HepG2 (cell line): ENCODE measurements around the gene CYP2S1. TPM values are rescaled to one million over a fixed set of nuclear protein-coding genes. Genes with fewer than 3 reads are reported as not detected.

Experiments
- ATAC-seq: fragments of 200-7000 bp; cut with Tn5 transposase; 3 replicates; pipeline ENCODE4 v1.9.1; 2020; ENCODE audit warnings: mild to moderate bottlenecking, moderate library complexity
- BruUV-seq: library from RNA; stranded (reverse); fragments of 400-500 nt; replicated peaks from 2 replicates; lab custom pipeline; 2021; lab: Mats Ljungman, UMichigan
- CTCF ChIA-PET: fragments of 300-600 bp; formaldehyde crosslinking; extraction: SDS; loops from one replicate; lab custom pipeline; 2021; ENCODE audit warnings: low total read pairs, inconsistent platforms, low intra/inter-chr PET ratio; lab: Yijun Ruan, JAX
- POLR2A ChIA-PET: fragments of 350-600 bp; sonication (Branson Sonifier 250); formaldehyde crosslinking; loops from one replicate; lab custom pipeline; 2020; ENCODE audit warnings: antibody characterized with exemption, inconsistent platforms; lab: Yijun Ruan, JAX
- DNase-seq: peaks from one replicate; pipeline ENCODE4 v3.0.0-alpha.2; 2015; ENCODE audit warnings: low spot score
- FAIRE-seq: peaks from 3 replicates; lab custom pipeline; 2011; peaks lifted over from hg19 to GRCh38; lab: Jason Lieb, UNC
- H2AFZ ChIP-seq: one replicate; pipeline ENCODE4 v1.6.1; 2011; ENCODE audit warnings: low read length, inconsistent platforms
- H3K27ac ChIP-seq: fragments of 300-600 bp; 3 replicates; pipeline ENCODE4 v1.8.0; 2011; ENCODE audit warnings: mixed run types, mild to moderate bottlenecking, mixed read lengths, low read length, inconsistent platforms; ENCODE audit not compliant: insufficient read depth; ENCODE audit errors: extremely low read length
- H3K27me3 ChIP-seq, 2 experiments: fragments of 200-600 bp in 1 of 2; 2 replicates in 1 of 2; 3 replicates in 1 of 2; pipeline versions ENCODE4 v1.6.0 to v1.8.0; 2011; ENCODE audit warnings: low read length in 2 of 2, mild to moderate bottlenecking in 2 of 2, moderate library complexity in 2 of 2, inconsistent platforms in 1 of 2; ENCODE audit not compliant: insufficient read depth in 2 of 2, control insufficient read depth in 1 of 2
- H3K36me3 ChIP-seq, 2 experiments: fragments of 200-600 bp in 1 of 2; replicated peaks in 1 of 2; 2 replicates in 1 of 2; 3 replicates in 1 of 2; pipeline versions ENCODE4 v1.5.1 to v1.8.0; 2011; ENCODE audit warnings: low read length in 2 of 2, inconsistent platforms in 1 of 2; ENCODE audit not compliant: insufficient read depth in 2 of 2, control insufficient read depth in 1 of 2
- H3K4me1 ChIP-seq: 2 replicates; pipeline ENCODE4 v1.5.1; 2012; ENCODE audit warnings: low read length, inconsistent platforms; ENCODE audit not compliant: insufficient read depth
- H3K4me2 ChIP-seq: 2 replicates; pipeline ENCODE4 v1.6.0; 2011; ENCODE audit warnings: low read depth, low read length, inconsistent platforms
- H3K4me3 ChIP-seq, 3 experiments: fragments of 200-600 bp in 1 of 3; sonication (generic), shearing (Covaris generic) in 1 of 3; replicated peaks in 1 of 3; 2 replicates each; pipeline ENCODE4 v1.5.1; 2011 to 2016; ENCODE audit warnings: low read length in 3 of 3, inconsistent platforms in 2 of 3, low read depth in 2 of 3, mild to moderate bottlenecking in 2 of 3, control low read depth in 1 of 3, mixed read lengths in 1 of 3; ENCODE audit not compliant: insufficient read depth in 1 of 3
- H3K79me2 ChIP-seq: one replicate; pipeline ENCODE4 v1.6.1; 2011; ENCODE audit warnings: low read length, inconsistent platforms; ENCODE audit not compliant: insufficient read depth
- H3K9ac ChIP-seq: 2 replicates; pipeline ENCODE4 v1.6.0; 2011; ENCODE audit warnings: mild to moderate bottlenecking, low read depth, low read length, inconsistent platforms; ENCODE audit not compliant: insufficient read depth
- H3K9me3 ChIP-seq: 2 replicates; pipeline ENCODE4 v1.5.1; 2012; ENCODE audit warnings: mild to moderate bottlenecking, low read length
- H4K20me1 ChIP-seq: 2 replicates; pipeline ENCODE4 v1.6.0; 2011; ENCODE audit warnings: inconsistent platforms, mild to moderate bottlenecking, low read length, moderate library complexity; ENCODE audit not compliant: insufficient read depth
- E2F2 ChIP-seq: sonication (generic); formaldehyde crosslinking; IDR thresholded peaks from 2 replicates; pipeline ENCODE4 v1.4.0; 2020; ENCODE audit warnings: missing genetic modification reagents, borderline replicate concordance
- JUND ChIP-seq: sonication (generic); formaldehyde crosslinking; IDR thresholded peaks from 2 replicates; pipeline ENCODE4 v1.8.0; 2022; ENCODE audit warnings: mild to moderate bottlenecking, missing genetic modification reagents
- RCOR2 ChIP-seq: IDR thresholded peaks from 2 replicates; pipeline ENCODE4 v1.6.1; 2016; ENCODE audit warnings: missing biosample characterization, missing genetic modification reagents
- TOE1 ChIP-seq: sonication (generic); formaldehyde crosslinking; IDR thresholded peaks from 2 replicates; pipeline ENCODE4 v1.4.0; 2020; ENCODE audit warnings: mild to moderate bottlenecking, missing genetic modification reagents
- ZFP36L1 ChIP-seq: sonication (generic); formaldehyde crosslinking; IDR thresholded peaks from 2 replicates; pipeline ENCODE4 v1.8.0; 2022; ENCODE audit warnings: mild to moderate bottlenecking, missing genetic modification reagents, moderate library complexity
- ZMYM3 ChIP-seq: sonication (generic); formaldehyde crosslinking; IDR thresholded peaks from 2 replicates; pipeline ENCODE4 v1.5.1; 2020; ENCODE audit warnings: mild to moderate bottlenecking, missing genetic modification reagents
- WGBS: methylation state at CpG from one replicate; pipeline ENCODE4 v1.1.6; 2017; ENCODE audit warnings: low lambda C conversion rate; 5-methylcytosine and 5-hydroxymethylcytosine counted together
- in situ Hi-C: cut with HindIII; loops from 2 replicates; pipeline ENCODE4 v1.10.0; 2017; ENCODE audit warnings: low pct_unique_long_range_greater_than_20kb; ENCODE audit not compliant: extremely low pct_ligation_motif_present
- intact Hi-C: fragments of 100-400 bp; cut with micrococcal nuclease; formaldehyde crosslinking; loops from one replicate; pipeline ENCODE4 v1.10.0; 2022; ENCODE audit not compliant: unreplicated experiment
- polyA plus RNA-seq, 8 experiments: library from polyadenylated mRNA; depleted of rRNA in 3 of 8; stranded (reverse) in 7 of 8; unstranded in 1 of 8; fragments of >200 nt; fragmentation: Illumina TruSeq in 4 of 8; extraction: Trizol in 4 of 8; gene quantifications; 2 replicates each; pipeline versions ENCODE4 v1.2.1 to v1.2.3, GENCODE V29; 2011 to 2016; ENCODE audit warnings: low read depth in 4 of 8, missing spikeins in 1 of 8, mixed read lengths in 1 of 8; ENCODE audit not compliant: insufficient read depth in 1 of 8
- total RNA-seq, 5 experiments: library from RNA; depleted of rRNA; stranded (reverse); fragments of >200 nt; fragmentation: Illumina TruSeq; extraction: Trizol; gene quantifications; 2 replicates each; pipeline ENCODE4 v1.2.3, GENCODE V29; 2016; ENCODE audit warnings: low read depth in 1 of 5
- TF ChIP-seq, protein P1 (sequence below): sonication (generic); formaldehyde crosslinking; IDR thresholded peaks from 2 replicates; pipeline ENCODE4 v1.4.0; 2020; ENCODE audit warnings: missing genetic modification reagents

CYP2S1 gene
- total and polyA plus RNA-seq, 2 of the 13 experiments (the other 11 are each of a cell fraction or from before 2014, with no cell fraction given): 0.09 to 2.1 TPM

GRCh38 chr19:41239961-41240574 lies 47.0 kb downstream of the CYP2S1 start:
- no peak overlapping the region for H3K27ac ChIP-seq
- intact Hi-C loops (no loop called here), in situ Hi-C loops (no loop called here)
- no peaks in the 10 kb centered on the region for H3K27me3 ChIP-seq
- H2AFZ ChIP-seq: no peak overlapping the region
- 87% methylated on average over 2 of the region's 2 CpGs for WGBS
- no peaks in the 10 kb centered on the region for H4K20me1 ChIP-seq
- H3K9ac ChIP-seq: no peak overlapping the region
- no peaks in the 10 kb centered on the region for H3K79me2 ChIP-seq
- CTCF ChIA-PET: no interaction called here
- H3K36me3 ChIP-seq: no peaks in the 10 kb centered on the region
- H3K4me1 ChIP-seq: no peaks in the 10 kb centered on the region
- H3K4me3 ChIP-seq: no peak overlapping the region
- POLR2A ChIA-PET: no interaction called here
- DNase-seq (no peak), ATAC-seq (no peak), FAIRE-seq (no peak)
- no TSS peak for BruUV-seq
- TF ChIP-seq ZMYM3 (CRISPR knock-in tag) (no peak), E2F2 (CRISPR knock-in tag) (no peak), RCOR2 (CRISPR knock-in tag) (no peak), JUND (CRISPR knock-in tag) (no peak), ZFP36L1 (no peak), TOE1 (CRISPR knock-in tag) (no peak)
- no peaks in the 10 kb centered on the region for H3K9me3 ChIP-seq
- no peak overlapping the region for H3K4me2 ChIP-seq

- Histone ChIP-seq H3K27me3 (no peaks in the 10 kb centered on the region), H3K9me3 (no peaks in the 10 kb centered on the region), H3K27ac (no peak overlapping the region), H3K4me2 (no peak overlapping the region), H3K4me1 (no peaks in the 10 kb centered on the region), H4K20me1 (no peaks in the 10 kb centered on the region), H2AFZ (no peak overlapping the region), H3K79me2 (no peaks in the 10 kb centered on the region), H3K9ac (no peak overlapping the region), H3K4me3 (no peak overlapping the region), H3K36me3 (no peaks in the 10 kb centered on the region)
- ChIA-PET POLR2A (no interaction called here), CTCF (no interaction called here)
- no peak for ATAC-seq
- no TSS peak for BruUV-seq
- 82% methylated on average over 5 of the region's 5 CpGs for WGBS
- in situ Hi-C loops: no loop called here
- no peak for FAIRE-seq
- intact Hi-C loops: no loop called here
- DNase-seq: no peak
- TF ChIP-seq, protein P1, sequence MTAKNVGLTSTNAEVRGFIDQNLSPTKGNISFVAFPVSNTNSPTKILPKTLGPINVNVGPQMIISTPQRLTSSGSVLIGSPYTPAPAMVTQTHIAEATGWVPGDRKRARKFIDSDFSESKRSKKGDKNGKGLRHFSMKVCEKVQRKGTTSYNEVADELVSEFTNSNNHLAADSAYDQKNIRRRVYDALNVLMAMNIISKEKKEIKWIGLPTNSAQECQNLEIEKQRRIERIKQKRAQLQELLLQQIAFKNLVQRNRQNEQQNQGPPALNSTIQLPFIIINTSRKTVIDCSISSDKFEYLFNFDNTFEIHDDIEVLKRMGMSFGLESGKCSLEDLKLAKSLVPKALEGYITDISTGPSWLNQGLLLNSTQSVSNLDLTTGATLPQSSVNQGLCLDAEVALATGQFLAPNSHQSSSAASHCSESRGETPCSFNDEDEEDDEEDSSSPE: no peak
These were observed 48.8 kb downstream of the CYP2S1 start for GRCh38 chr19:41241859-41242258.
